Stimulated activated CD4-positive, alpha-beta T cell treated with anti-CD3 and anti-CD28 coated beads, Interleukin-2, amount 100 ng/mL, for 48 hours (primary cell): ENCODE results near the gene FAM171A2.
A peak's percentile ranks its signal among the peaks of the same experiment; 100 is the strongest.
"Not testable (repeated sequence)": the region's sequence is repeated elsewhere in the genome, so short reads cannot be mapped to it uniquely, and the experiment has no call there.

Source experiments
- DNase-seq, 2 donors: peaks; one replicate each; pipeline ENCODE4 v3.0.0-alpha.2; 2020

The FAM171A2 gene

GRCh38 chr17:44383363-44383762 lies 19.7 kb upstream of the FAM171A2 start:
- no peak for DNase-seq

DNA sequence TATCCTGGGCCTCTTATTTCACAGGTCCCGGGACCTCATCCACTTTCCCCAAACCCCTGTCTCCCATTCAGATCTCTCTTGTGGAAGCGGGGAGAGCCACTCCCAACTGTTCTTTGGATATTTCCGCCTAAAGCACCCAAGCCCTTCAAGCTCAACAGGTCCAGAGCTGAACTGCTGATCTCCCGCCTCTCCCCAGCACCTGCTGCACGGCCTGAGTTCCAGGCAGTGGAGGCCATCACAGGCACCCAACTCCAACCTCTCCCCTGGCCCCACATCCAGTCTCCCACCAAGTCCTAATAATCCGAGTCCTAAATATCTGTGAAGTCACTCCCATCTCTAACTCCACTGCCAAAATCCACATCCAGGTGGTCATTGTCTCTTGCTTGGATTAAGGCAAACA lies 19.3 kb upstream of the FAM171A2 start:
- no peak for DNase-seq

GRCh38 chr17:44381810-44382305 lies 18.2 kb upstream of the FAM171A2 start:
- DNase-seq: no peak

GRCh38 chr17:44380767-44381166 lies 17.1 kb upstream of the FAM171A2 start:
- no peak for DNase-seq

DNA sequence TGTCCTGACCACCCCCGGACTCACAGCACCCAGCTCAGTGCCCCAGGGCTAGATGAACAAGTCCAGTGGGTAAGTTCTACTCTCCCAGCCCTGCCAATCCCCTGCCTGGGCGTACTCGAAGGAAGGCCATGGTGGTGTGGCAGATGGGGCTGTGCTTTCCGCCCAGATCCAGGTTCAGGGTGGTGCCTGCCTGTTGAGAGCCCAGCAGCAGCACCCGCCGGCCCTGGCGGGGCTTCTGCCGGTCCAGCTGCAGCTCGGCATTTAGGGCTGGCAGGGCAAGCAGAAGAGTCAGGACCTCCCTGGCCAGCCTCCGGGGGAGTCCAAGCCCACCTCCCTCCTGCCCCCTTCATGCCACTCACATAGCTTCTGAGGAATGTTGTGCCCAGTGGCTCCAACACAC lies 16.2 kb upstream of the FAM171A2 start:
- DNase-seq: no peak

DNA sequence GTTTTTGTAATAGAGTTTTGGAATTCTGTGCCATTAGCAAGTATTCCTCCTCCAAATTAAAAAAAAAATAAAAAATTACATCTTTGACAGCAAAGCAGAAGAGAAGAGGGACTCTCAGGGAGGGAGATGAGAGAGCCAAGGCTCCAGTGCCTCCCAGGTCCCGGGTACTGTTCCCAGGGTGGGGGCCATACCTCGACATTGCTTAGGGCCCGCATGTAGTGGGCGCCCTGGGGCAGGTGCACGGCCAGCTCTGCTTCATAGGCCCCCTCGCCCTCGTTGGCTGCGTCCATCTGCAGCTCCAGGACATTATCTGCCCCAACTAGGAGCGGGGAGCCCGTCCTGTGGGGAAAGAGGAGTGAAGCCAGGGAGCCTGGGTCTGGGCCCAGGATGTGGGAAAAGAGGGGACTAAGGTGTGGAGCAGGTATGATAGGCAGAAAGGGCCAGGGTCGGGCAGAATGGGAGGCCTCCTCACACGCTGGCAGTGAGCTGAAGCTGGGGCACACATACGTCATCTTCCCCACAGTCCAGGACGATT lies 14.6 kb upstream of the FAM171A2 start:
- DNase-seq: no peak

- no peak for DNase-seq
These were observed 13.1 kb upstream of the FAM171A2 start for GRCh38 chr17:44376779-44377178.

- DNase-seq: peak in 1 of 2 donors; percentile 23
These were observed 12.5 kb upstream of the FAM171A2 start for GRCh38 chr17:44376124-44376523.

GRCh38 chr17:44375196-44376017 lies 11.8 kb upstream of the FAM171A2 start:
- no peak for DNase-seq

DNA sequence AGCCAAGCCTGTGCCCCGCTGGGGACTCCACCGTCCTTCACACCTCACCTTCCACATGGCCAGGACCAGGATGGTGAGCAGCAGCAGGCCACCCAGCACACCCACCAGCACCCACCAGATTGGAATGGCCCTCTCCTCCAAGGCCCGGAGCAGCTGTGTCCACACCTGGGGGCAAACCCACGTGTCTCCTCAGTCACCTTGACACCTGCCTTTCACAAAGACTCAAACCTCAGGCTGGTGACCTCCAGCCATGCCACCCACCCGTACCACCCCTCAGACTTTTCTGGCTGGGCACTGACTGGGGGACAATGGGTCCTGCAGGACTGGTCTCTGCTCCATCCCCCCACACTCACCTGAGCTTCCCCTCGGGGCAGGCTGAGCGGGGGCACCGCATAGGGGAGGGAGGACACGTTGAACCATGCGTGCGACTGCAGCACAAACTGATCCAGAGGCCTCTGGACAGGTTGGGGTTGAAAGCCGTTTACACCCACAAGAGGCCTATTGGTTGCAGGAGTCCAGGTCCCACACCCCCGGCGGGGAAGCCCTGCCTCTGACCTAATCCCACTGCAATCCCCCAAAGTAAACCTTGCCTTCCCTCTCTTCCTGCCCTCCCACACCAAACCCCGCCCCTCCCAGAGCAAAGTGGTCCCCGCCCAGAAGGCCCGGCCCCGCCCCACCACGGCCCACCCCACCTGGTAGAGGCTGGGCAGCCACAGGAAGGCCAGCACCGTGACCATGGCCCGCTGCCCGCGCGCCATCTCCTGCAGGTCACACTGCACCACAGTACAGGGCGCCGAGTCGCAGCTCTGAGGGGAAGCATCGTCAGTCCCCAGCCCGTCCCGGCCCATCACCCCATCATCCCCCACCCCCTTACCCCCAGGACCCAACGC lies 10.9 kb upstream of the FAM171A2 start:
- DNase-seq: no peak

DNA sequence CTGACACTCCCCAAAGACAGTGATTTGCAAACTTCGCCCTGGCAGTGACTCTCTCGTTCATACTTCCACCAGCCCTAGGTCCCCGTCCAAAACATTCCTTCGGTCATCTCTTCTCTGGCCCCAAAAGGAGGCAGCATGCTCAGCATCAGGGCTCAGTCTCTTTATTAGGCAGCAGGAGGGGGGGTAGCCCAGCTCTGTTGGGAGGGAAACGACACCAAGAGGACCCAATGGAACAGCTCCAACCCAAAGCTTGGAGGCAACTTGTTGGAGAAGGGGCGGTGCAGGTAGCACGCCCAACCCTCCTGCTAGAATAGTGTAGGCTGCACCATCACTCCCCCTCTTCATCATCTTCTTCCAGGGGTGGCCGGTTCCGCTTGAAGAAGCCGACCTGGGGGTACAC lies 8.4 kb upstream of the FAM171A2 start:
- no peak for DNase-seq

DNA sequence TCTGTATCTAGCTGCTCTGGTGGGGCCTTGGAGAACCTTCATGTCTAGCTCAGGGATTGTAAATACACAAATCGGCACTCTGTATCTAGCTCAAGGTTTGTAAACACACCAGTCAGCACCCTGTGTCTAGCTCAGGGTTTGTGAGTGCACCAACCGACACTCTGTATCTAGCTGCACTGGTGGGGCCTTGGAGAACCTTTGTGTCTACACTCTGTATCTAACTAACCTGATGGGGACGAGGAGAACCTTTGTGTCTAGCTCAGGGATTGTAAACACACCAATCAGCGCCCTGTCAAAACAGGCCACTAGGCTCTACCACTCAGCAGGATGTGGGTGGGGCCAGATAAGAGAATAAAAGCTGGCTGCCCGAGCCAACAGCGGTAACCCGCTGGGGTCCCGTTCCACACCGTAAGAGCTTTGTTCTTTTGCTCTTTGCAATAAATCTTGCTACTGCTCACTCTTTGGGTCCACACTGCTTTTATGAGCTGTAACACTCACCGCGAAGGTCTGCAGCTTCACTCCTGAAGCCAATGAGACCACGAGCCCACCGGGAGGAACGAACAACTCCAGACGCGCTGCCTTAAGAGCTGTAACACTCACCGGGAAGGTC lies 5.9 kb upstream of the FAM171A2 start:
- DNase-seq: not testable (repeated sequence)

GRCh38 chr17:44368391-44369243 lies 5.0 kb upstream of the FAM171A2 start:
- not testable (repeated sequence) for DNase-seq

GRCh38 chr17:44367231-44367979 lies 3.8 kb upstream of the FAM171A2 start:
- no peak for DNase-seq

DNA sequence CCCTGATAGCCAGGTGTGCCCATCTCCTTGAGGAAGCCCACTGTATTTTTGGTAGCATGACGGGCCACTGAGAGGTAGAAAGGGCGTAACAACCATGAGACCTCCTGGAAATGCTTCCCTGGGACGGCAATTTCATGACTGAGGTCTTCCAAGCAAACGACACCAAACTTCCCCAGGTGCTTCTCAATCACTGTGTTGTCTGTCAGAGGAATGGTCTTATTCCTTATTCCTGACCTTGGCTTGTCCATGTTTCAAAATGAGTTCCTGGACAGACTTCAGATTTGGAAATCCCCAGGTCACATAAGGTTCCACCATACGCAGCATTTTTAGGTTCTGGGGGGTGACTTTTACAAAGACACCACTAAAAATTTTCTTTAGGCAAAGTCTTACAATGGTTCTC lies 1.4 kb upstream of the FAM171A2 start:
- not testable (repeated sequence) for DNase-seq

DNA sequence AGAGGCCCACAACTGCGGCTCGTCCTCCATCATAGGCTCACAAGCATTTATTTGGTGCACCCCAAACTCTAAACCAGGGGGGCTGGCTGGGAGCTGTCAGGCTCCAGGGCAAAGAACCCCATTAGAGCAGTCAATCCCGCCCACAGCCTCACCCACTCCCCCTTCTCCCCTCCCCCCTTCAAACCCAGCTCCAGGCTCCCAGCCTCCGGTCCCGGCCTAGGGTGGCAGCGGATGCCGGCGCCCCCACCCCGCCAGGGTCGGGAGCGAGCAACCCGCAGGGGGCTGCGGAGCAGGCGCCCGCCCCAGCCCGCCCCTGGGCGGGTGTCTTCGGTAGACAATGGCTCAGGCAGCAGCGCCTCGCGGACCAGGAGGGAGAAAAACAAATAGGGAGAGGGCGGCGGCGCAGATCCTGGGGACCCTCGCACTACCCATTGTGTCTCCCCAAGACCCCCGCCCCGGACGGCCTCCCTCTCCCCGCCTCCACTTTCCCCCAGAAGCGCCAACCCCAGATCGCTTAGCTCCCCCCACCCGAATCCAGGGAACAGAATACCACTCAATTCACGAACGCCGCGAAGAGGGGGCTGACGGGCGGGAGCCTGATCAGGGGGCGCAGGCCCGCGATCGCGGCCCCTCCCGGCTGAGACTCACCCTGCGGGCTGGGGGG lies 572 bp downstream of the FAM171A2 start:
- DNase-seq: no peak

DNA sequence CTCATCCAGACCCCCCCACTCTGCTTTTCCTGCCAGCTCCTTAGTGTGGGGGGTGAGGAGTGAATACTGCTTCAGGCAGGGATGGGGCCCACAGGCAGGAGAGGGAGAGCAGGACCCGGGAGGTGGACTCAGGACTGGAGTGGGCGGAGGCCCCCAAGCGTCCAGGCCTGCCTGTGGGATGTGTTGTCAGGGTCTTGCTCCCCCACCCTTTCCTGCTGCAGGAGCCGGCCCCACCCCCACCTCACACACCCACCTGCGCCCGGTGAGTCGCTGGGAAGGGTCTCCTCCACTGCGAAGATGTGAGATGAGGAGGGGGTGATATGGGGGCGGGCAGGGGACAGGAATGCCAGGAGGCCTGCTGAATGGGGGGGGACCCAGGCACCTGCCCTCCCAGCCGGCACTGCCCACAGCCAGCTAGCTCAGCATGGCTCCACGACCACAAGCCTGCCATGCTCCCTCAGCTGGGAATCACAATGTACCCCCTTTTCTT lies 1.1 kb downstream of the FAM171A2 start:
- DNase-seq: no peak

- DNase-seq: no peak
These were observed 2.1 kb downstream of the FAM171A2 start for GRCh38 chr17:44361292-44362260.

- DNase-seq: no peak
These were observed 2.8 kb downstream of the FAM171A2 start for GRCh38 chr17:44360826-44361225.
